B cell (primary cell): ENCODE measurements around the gene TMBIM6. TPM values are rescaled to one million over a fixed set of nuclear protein-coding genes. Genes with fewer than 3 reads are reported as not detected.

ENCODE experiments used
- ATAC-seq: fragments of 200-7000 bp; cut with Tn5 transposase; one replicate; pipeline ENCODE4 v1.10.0; 2021; ENCODE audit warnings: low read depth, mild to moderate bottlenecking, moderate number of reproducible peaks, moderate library complexity
- CTCF ChIA-PET: fragments of 350-600 bp; sonication (Branson Sonifier 250); formaldehyde crosslinking; loops from one replicate; lab custom pipeline; 2021; ENCODE audit warnings: antibody characterized with exemption, inconsistent platforms; lab: Charles Lee
- POLR2A ChIA-PET: fragments of 350-600 bp; sonication (Branson Sonifier 250); formaldehyde crosslinking; loops from one replicate; lab custom pipeline; 2021; ENCODE audit warnings: antibody characterized with exemption; lab: Charles Lee
- DNase-seq: peaks from one replicate; pipeline ENCODE4 v3.0.0; 2013
- H2AFZ ChIP-seq: 2 replicates; pipeline ENCODE4 v1.6.1; 2012; ENCODE audit warnings: mild to moderate bottlenecking, low read depth, low read length; ENCODE audit not compliant: insufficient read depth, poor library complexity, severe bottlenecking
- H3K27ac ChIP-seq, 2 donors: 1 replicate in 1 of 2; 2 replicates in 1 of 2; pipeline ENCODE4 v1.5.1; 2012 to 2013; ENCODE audit warnings: low read length in 2 of 2, mild to moderate bottlenecking in 2 of 2, moderate library complexity in 1 of 2
- H3K27me3 ChIP-seq, 4 experiments: fragments of 200-600 bp in 1 of 4; sonication (generic) in 1 of 4; replicated peaks in 1 of 4; 1 replicate in 2 of 4; 2 replicates in 2 of 4; pipeline versions ENCODE4 v1.6.1 to v1.7.0; 2013 to 2016; ENCODE audit warnings: low read length in 3 of 4, mild to moderate bottlenecking in 2 of 4, mixed read lengths in 1 of 4, moderate library complexity in 1 of 4; ENCODE audit not compliant: insufficient read depth in 4 of 4, control insufficient read depth in 3 of 4; ENCODE audit errors: control extremely low read depth in 1 of 4
- H3K36me3 ChIP-seq, 2 experiments: replicated peaks in 1 of 2; 1 replicate in 1 of 2; 2 replicates in 1 of 2; pipeline versions ENCODE4 v1.6.1 to v1.7.1; 2013; ENCODE audit warnings: low read length in 1 of 2; ENCODE audit not compliant: insufficient read depth in 2 of 2, control insufficient read depth in 1 of 2; ENCODE audit errors: control extremely low read depth in 1 of 2, extremely low read depth in 1 of 2
- H3K4me1 ChIP-seq, 2 donors: fragments of 200-600 bp in 1 of 2; sonication (generic) in 1 of 2; 1 replicate in 1 of 2; 2 replicates in 1 of 2; pipeline versions ENCODE4 v1.5.1 to v1.6.1; 2013 to 2017; ENCODE audit warnings: low read length in 2 of 2; ENCODE audit not compliant: control insufficient read depth in 2 of 2, insufficient read depth in 2 of 2
- H3K4me2 ChIP-seq: replicated peaks from 2 replicates; pipeline ENCODE3; 2012; ENCODE audit warnings: mild to moderate bottlenecking, low read depth, low read length; ENCODE audit not compliant: poor library complexity, severe bottlenecking
- H3K4me3 ChIP-seq, 5 experiments: fragments of 200-600 bp in 1 of 5; sonication (generic) in 1 of 5; 1 replicate in 3 of 5; 2 replicates in 2 of 5; pipeline versions ENCODE4 v1.5.1 to v1.7.0; 2011 to 2016; ENCODE audit warnings: low read length in 4 of 5, mild to moderate bottlenecking in 4 of 5, low read depth in 2 of 5, control low read depth in 1 of 5, moderate library complexity in 1 of 5; ENCODE audit not compliant: insufficient read depth in 1 of 5; ENCODE audit errors: control extremely low read depth in 1 of 5, extremely low read depth in 1 of 5
- H3K79me2 ChIP-seq: fragments of 200-600 bp; sonication (generic); one replicate; pipeline ENCODE4 v1.6.0; 2016; ENCODE audit warnings: low read length; ENCODE audit not compliant: control insufficient read depth, insufficient read depth
- H3K9ac ChIP-seq: fragments of 200-600 bp; sonication (generic); 2 replicates; pipeline ENCODE4 v1.6.1; 2017; ENCODE audit warnings: mild to moderate bottlenecking, low read length, moderate library complexity
- H3K9me3 ChIP-seq, 3 donors: one replicate each; pipeline versions ENCODE4 v1.6.1 to v1.7.1; 2013; ENCODE audit warnings: low read length in 2 of 3; ENCODE audit not compliant: control insufficient read depth in 2 of 3, insufficient read depth in 1 of 3; ENCODE audit errors: control extremely low read depth in 1 of 3
- H4K20me1 ChIP-seq: 2 replicates; pipeline ENCODE4 v1.6.0; 2012; ENCODE audit warnings: mild to moderate bottlenecking, low read length; ENCODE audit not compliant: insufficient read depth, control insufficient read depth, poor library complexity, severe bottlenecking
- H3K27ac Mint-ChIP-seq: one replicate; pipeline ENCODE4 v1.8.0; 2021; ENCODE audit warnings: mixed read lengths
- H3K27me3 Mint-ChIP-seq: one replicate; pipeline ENCODE4 v1.8.0; 2021; ENCODE audit warnings: mixed read lengths
- H3K4me1 Mint-ChIP-seq: one replicate; pipeline ENCODE4 v1.8.0; 2021; ENCODE audit warnings: mixed read lengths
- H3K4me3 Mint-ChIP-seq: one replicate; pipeline ENCODE4 v1.8.0; 2021; ENCODE audit warnings: mixed read lengths
- H3K9me3 Mint-ChIP-seq: one replicate; pipeline ENCODE4 v1.8.0; 2022; ENCODE audit warnings: mixed read lengths; ENCODE audit not compliant: insufficient read depth
- CTCF ChIP-seq: fragments of 200-600 bp; IDR thresholded peaks from one replicate; pipeline ENCODE4 v1.8.0; 2022; ENCODE audit warnings: antibody characterized with exemption, mild to moderate bottlenecking
- EZH2 ChIP-seq: IDR thresholded peaks from 2 replicates; pipeline ENCODE4 v1.6.1; 2012; ENCODE audit warnings: borderline replicate concordance, low read depth, mild to moderate bottlenecking, moderate library complexity, low read length; ENCODE audit not compliant: insufficient read depth, poor library complexity, severe bottlenecking
- WGBS: methylation state at CpG from one replicate; pipeline ENCODE4 v1.1.5; 2013; ENCODE audit warnings: missing lambda C conversion rate; ENCODE audit not compliant: insufficient coverage; 5-methylcytosine and 5-hydroxymethylcytosine counted together
- intact Hi-C: fragments of 100-400 bp; cut with micrococcal nuclease; formaldehyde crosslinking; loops from one replicate; pipeline ENCODE4 v1.10.0; 2022
- polyA plus RNA-seq: library from polyadenylated mRNA; depleted of rRNA; stranded (reverse); fragments of >200 nt; gene quantifications from 2 replicates; pipeline ENCODE4 v1.2.3, GENCODE V29; 2012
- total RNA-seq, 2 donors: library from RNA; stranded (reverse); fragments of 120-200 nt in 1 of 2; gene quantifications; 1 replicate in 1 of 2; 2 replicates in 1 of 2; pipeline versions ENCODE4 v1.2.3 to v1.2.4, GENCODE V29; 2013 to 2022

Gene TMBIM6
- total and polyA plus RNA-seq, 2 donors (not counting 1 experiment from before 2014, with no cell fraction given) = 178 to 336 TPM

DNA sequence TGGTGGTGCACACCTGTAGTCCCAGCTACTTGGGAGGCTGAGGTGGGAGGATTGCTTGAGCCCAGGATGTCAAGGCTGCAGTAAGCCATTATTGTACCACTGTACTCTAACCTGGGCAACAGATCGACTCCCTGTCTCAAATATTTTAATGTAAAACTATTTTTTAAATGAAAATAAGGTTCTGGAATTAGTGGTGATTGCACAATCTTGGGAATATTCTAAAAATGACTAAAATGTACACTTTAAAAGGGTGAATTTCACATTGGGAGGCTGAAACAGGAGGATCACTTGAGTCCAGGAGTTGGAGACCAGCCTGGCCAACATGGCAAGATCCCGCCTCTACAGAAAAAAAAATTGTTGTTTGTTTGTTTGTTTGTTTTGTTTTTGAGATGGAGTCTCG is 12.9 kb upstream of the TMBIM6 start:
- intact Hi-C loops = no loop called here
- no peak overlapping the region for H3K4me2 ChIP-seq
- no peak for TF ChIP-seq CTCF
- no peak for TF ChIP-seq EZH2
- no peaks in the 10 kb centered on the region for H3K79me2 ChIP-seq
- Mint-ChIP-seq H3K4me3 (no peak overlapping the region), H3K27me3 (peaks cover 18% of the 10 kb centered on the region), H3K27ac (no peak overlapping the region), H3K9me3 (no peaks in the 10 kb centered on the region), H3K4me1 (no peaks in the 10 kb centered on the region)
- H4K20me1 ChIP-seq = no peaks in the 10 kb centered on the region
- H3K9me3 ChIP-seq = no peaks in the 10 kb centered on the region
- CTCF ChIA-PET = no interaction called here
- no peaks in the 10 kb centered on the region for H3K36me3 ChIP-seq
- DNase-seq (no peak), ATAC-seq (no peak)
- no peak overlapping the region for H3K27ac ChIP-seq
- WGBS = 85% methylated on average over 2 of the region's 3 CpGs
- H3K9ac ChIP-seq = no peak overlapping the region
- no peak overlapping the region for H2AFZ ChIP-seq
- POLR2A ChIA-PET = no interaction called here
- peaks cover 0 to 3% (median 1%) of the 10 kb centered on the region in 4 experiments for H3K27me3 ChIP-seq
- H3K4me1 ChIP-seq = no peaks in the 10 kb centered on the region
- H3K4me3 ChIP-seq = no peak overlapping the region

DNA sequence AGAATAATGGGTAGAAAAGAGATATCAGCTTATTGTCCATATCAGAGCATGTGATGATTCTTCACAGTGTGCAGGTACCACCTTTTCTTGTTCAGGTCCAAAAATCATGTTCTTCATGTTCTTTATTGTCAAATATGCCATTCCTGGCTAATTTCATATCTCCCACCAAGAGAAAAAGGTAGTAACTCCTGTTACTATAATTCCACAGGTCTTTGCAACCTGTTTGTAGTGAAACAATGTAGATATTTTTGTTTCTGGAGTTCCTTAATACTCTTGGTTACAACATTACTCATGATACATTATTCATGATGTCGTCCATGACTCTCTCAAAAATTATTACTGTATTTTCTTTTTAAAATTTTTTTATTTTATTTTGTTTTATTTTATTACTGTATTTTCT is 11.3 kb upstream of the TMBIM6 start:
- Mint-ChIP-seq H3K4me1 (no peaks in the 10 kb centered on the region), H3K27me3 (peaks cover 12% of the 10 kb centered on the region), H3K4me3 (no peak overlapping the region), H3K27ac (no peak overlapping the region), H3K9me3 (no peaks in the 10 kb centered on the region)
- no peak overlapping the region for H2AFZ ChIP-seq
- ATAC-seq = no peak
- peaks cover 0 to 3% (median 1%) of the 10 kb centered on the region in 4 experiments for H3K27me3 ChIP-seq
- no peak overlapping the region for H3K4me3 ChIP-seq
- H4K20me1 ChIP-seq = no peaks in the 10 kb centered on the region
- H3K9ac ChIP-seq = no peak overlapping the region
- H3K79me2 ChIP-seq = no peaks in the 10 kb centered on the region
- POLR2A ChIA-PET = interaction anchor here (0.8 kb wide), 1 partner anchor 10 kb away, joined by 7 read pairs; no protein-coding TSS in a partner anchor
- TF ChIP-seq CTCF = no peak
- no peak for TF ChIP-seq EZH2
- no peak overlapping the region for H3K27ac ChIP-seq
- no peak overlapping the region for H3K4me2 ChIP-seq
- CTCF ChIA-PET = interaction anchor here (1.4 kb wide), 1 partner anchor 11 kb away, joined by 3 read pairs; the partner anchor contains the start of gene TMBIM6
- intact Hi-C loops = no loop called here
- no peaks in the 10 kb centered on the region for H3K36me3 ChIP-seq
- no peaks in the 10 kb centered on the region for H3K4me1 ChIP-seq
- WGBS = no CpG with 5 or more reads among the region's 1 CpG
- DNase-seq = no peak
- peaks cover 0 to 10% (median 0%) of the 10 kb centered on the region in 3 donors for H3K9me3 ChIP-seq
